HEK293 (cell line): ENCODE measurements around the gene ESCO1.
A peak's percentile ranks its signal among the peaks of the same experiment; 100 is the strongest.

Experiments
- CTCF ChIA-PET: fragments of 350-600 bp; formaldehyde crosslinking; extraction: SDS; loops from one replicate; lab custom pipeline; 2021; ENCODE audit warnings: antibody characterized with exemption; lab: Yijun Ruan, JAX
- POLR2A ChIA-PET: fragments of 300-600 bp; formaldehyde crosslinking; extraction: SDS; loops from one replicate; lab custom pipeline; 2020; ENCODE audit warnings: antibody characterized with exemption, inconsistent platforms; lab: Yijun Ruan, JAX
- H3K27ac ChIP-seq: fragments of 200-500 bp; sonication (Bioruptor generic); 2 replicates; pipeline ENCODE4 v1.5.1; 2014; ENCODE audit warnings: low read depth, low read length, control low read depth, inconsistent platforms; ENCODE audit errors: extremely low read depth
- H3K36me3 ChIP-seq, 2 experiments: fragments of 200-500 bp in 1 of 2; sonication (Bioruptor generic) in 1 of 2; 1 replicate in 1 of 2; 2 replicates in 1 of 2; pipeline ENCODE4 v1.5.1; 2014 to 2017; ENCODE audit warnings: inconsistent platforms in 2 of 2, low read length in 2 of 2; ENCODE audit not compliant: control insufficient read depth in 2 of 2, insufficient read depth in 1 of 2
- H3K4me1 ChIP-seq: fragments of 200-500 bp; sonication (Bioruptor generic); 2 replicates; pipeline ENCODE4 v1.5.1; 2014; ENCODE audit warnings: mild to moderate bottlenecking, low read length, inconsistent platforms; ENCODE audit not compliant: control insufficient read depth, insufficient read depth
- H3K4me3 ChIP-seq: 2 replicates; pipeline ENCODE4 v1.5.1; 2011; ENCODE audit warnings: low read depth, mild to moderate bottlenecking, control low read depth, low read length, moderate library complexity
- H3K9me3 ChIP-seq: fragments of 200-500 bp; sonication (Bioruptor generic); 2 replicates; pipeline ENCODE4 v1.5.1; 2014; ENCODE audit warnings: low read depth, low read length, inconsistent platforms; ENCODE audit not compliant: control insufficient read depth, insufficient read depth
- ATF2 ChIP-seq: fragments of 450-650 bp; formaldehyde crosslinking; IDR thresholded peaks from 2 replicates; pipeline ENCODE4 v1.5.1; 2016; ENCODE audit warnings: missing biosample characterization, missing genetic modification characterization, low read depth
- BCL11B ChIP-seq: fragments of 450-650 bp; formaldehyde crosslinking; IDR thresholded peaks from 2 replicates; pipeline ENCODE4 v1.5.1; 2016; ENCODE audit warnings: low read depth, missing biosample characterization, missing genetic modification characterization
- CTCF ChIP-seq: fragments of 450-650 bp; formaldehyde crosslinking; IDR thresholded peaks from 2 replicates; pipeline ENCODE4 v1.5.1; 2016; ENCODE audit warnings: missing biosample characterization, missing genetic modification characterization
- ZBTB1 ChIP-seq: fragments of 450-650 bp; formaldehyde crosslinking; IDR thresholded peaks from 2 replicates; pipeline ENCODE4 v1.5.1; 2016; ENCODE audit warnings: missing biosample characterization, missing genetic modification characterization
- ZBTB10 ChIP-seq: fragments of 450-650 bp; formaldehyde crosslinking; IDR thresholded peaks from 2 replicates; pipeline ENCODE4 v1.5.1; 2016; ENCODE audit warnings: missing biosample characterization, missing genetic modification characterization
- ZBTB17 ChIP-seq: fragments of 450-650 bp; formaldehyde crosslinking; IDR thresholded peaks from 2 replicates; pipeline ENCODE4 v1.5.1; 2016; ENCODE audit warnings: missing biosample characterization, missing genetic modification characterization
- ZBTB20 ChIP-seq: fragments of 450-650 bp; formaldehyde crosslinking; IDR thresholded peaks from 2 replicates; pipeline ENCODE4 v1.5.1; 2016; ENCODE audit warnings: missing biosample characterization, missing genetic modification characterization
- ZEB2 ChIP-seq: fragments of 450-650 bp; formaldehyde crosslinking; IDR thresholded peaks from 2 replicates; pipeline ENCODE4 v1.5.1; 2016; ENCODE audit warnings: missing biosample characterization, missing genetic modification characterization
- ZNF211 ChIP-seq: fragments of 450-650 bp; formaldehyde crosslinking; IDR thresholded peaks from 2 replicates; pipeline ENCODE4 v1.5.1; 2016; ENCODE audit warnings: low read depth, missing biosample characterization, missing genetic modification characterization
- ZNF280C ChIP-seq: fragments of 450-650 bp; formaldehyde crosslinking; IDR thresholded peaks from 2 replicates; pipeline ENCODE4 v1.5.1; 2016; ENCODE audit warnings: missing biosample characterization, missing genetic modification characterization
- ZNF280D ChIP-seq: fragments of 450-650 bp; formaldehyde crosslinking; IDR thresholded peaks from 2 replicates; pipeline ENCODE4 v1.5.1; 2016; ENCODE audit warnings: missing biosample characterization, missing genetic modification characterization
- ZNF354C ChIP-seq: fragments of 450-650 bp; formaldehyde crosslinking; IDR thresholded peaks from 2 replicates; pipeline ENCODE4 v1.5.1; 2016; ENCODE audit warnings: missing biosample characterization, missing genetic modification characterization, low read depth, borderline replicate concordance
- ZNF366 ChIP-seq: fragments of 450-650 bp; formaldehyde crosslinking; conservative IDR thresholded peaks from 2 replicates; pipeline ENCODE4 v1.5.1; 2016; ENCODE audit warnings: missing biosample characterization, missing genetic modification characterization
- ZNF394 ChIP-seq: fragments of 450-650 bp; formaldehyde crosslinking; IDR thresholded peaks from 2 replicates; pipeline ENCODE4 v1.5.1; 2016; ENCODE audit warnings: missing biosample characterization, missing genetic modification characterization, mild to moderate bottlenecking, moderate library complexity, borderline replicate concordance
- ZNF398 ChIP-seq: fragments of 450-650 bp; formaldehyde crosslinking; IDR thresholded peaks from 2 replicates; pipeline ENCODE4 v1.5.1; 2017; ENCODE audit warnings: missing biosample characterization, missing genetic modification characterization
- ZNF473 ChIP-seq: fragments of 450-650 bp; formaldehyde crosslinking; IDR thresholded peaks from 2 replicates; pipeline ENCODE4 v1.5.1; 2017; ENCODE audit warnings: missing biosample characterization, missing genetic modification characterization
- ZNF624 ChIP-seq: fragments of 450-650 bp; formaldehyde crosslinking; IDR thresholded peaks from 2 replicates; pipeline ENCODE4 v1.5.1; 2017; ENCODE audit warnings: missing biosample characterization, missing genetic modification characterization
- ZNF654 ChIP-seq: fragments of 450-650 bp; formaldehyde crosslinking; IDR thresholded peaks from 2 replicates; pipeline ENCODE4 v1.5.1; 2016; ENCODE audit warnings: low read depth, missing biosample characterization, missing genetic modification characterization
- ZNF660 ChIP-seq: fragments of 450-650 bp; IDR thresholded peaks from 2 replicates; pipeline ENCODE4 v1.5.1; 2018; ENCODE audit warnings: missing biosample characterization, mild to moderate bottlenecking, missing genetic modification characterization
- ZNF791 ChIP-seq: fragments of 450-650 bp; formaldehyde crosslinking; IDR thresholded peaks from 2 replicates; pipeline ENCODE4 v1.5.1; 2016; ENCODE audit warnings: missing biosample characterization, missing genetic modification characterization

The ESCO1 gene

GRCh38 chr18:21632393-21632792, 31.9 kb upstream of the ESCO1 start:
- CTCF ChIA-PET = interaction anchor here (0.7 to 1.5 kb wide), 4 partner anchors 32 to 937 kb away, joined by 3 to 10 read pairs (median 3); partner anchors contain the start of gene ESCO1
- Histone ChIP-seq H3K4me3 (no peak overlapping the region), H3K9me3 (no peaks in the 10 kb centered on the region), H3K4me1 (no peaks in the 10 kb centered on the region), H3K27ac (no peak overlapping the region), H3K36me3 (peaks cover 51 to 67% of the 10 kb centered on the region in 2 experiments)
- TF ChIP-seq BCL11B (tag by site-specific recombination) (no peak), ZBTB17 (no peak), ZNF473 (no peak), ZBTB10 (no peak), ZNF791 (tag by site-specific recombination) (no peak), ZNF354C (tag by site-specific recombination) (no peak), ZNF211 (tag by site-specific recombination) (no peak), CTCF (tag by site-specific recombination) (no peak), ZNF654 (tag by site-specific recombination) (peak; percentile 32; the same call in 1 of the 2 replicates), ATF2 (tag by site-specific recombination) (no peak), ZNF660 (0 out of 2 replicates have a peak, but pooled peaks have one; percentile 31), ZNF280D (tag by site-specific recombination) (no peak), ZBTB20 (tag by site-specific recombination) (no peak), ZNF394 (no peak)
- POLR2A ChIA-PET = interaction anchor here (0.6 to 0.7 kb wide), 2 partner anchors 204 to 737 kb away, joined by 4 read pairs; no protein-coding TSS in a partner anchor

- CTCF ChIA-PET = interaction anchor here (0.6 to 1.9 kb wide), 4 partner anchors 10 to 61 kb away, joined by 3 to 10 read pairs (median 4); partner anchors contain the start of genes ESCO1 and SNRPD1
- peaks cover 81 to 83% of the 10 kb centered on the region in 2 experiments for H3K36me3 ChIP-seq
- TF ChIP-seq ZNF398 (tag by site-specific recombination) (no peak), ZNF624 (tag by site-specific recombination) (no peak), ZBTB1 (tag by site-specific recombination) (no peak), ZNF366 (tag by site-specific recombination) (no peak), ZEB2 (no peak), ZNF280C (tag by site-specific recombination) (no peak)
Measured at GRCh38 chr18:21629089-21629832, 28.8 kb upstream of the ESCO1 start.

More at GRCh38 chr18:21629089-21629832, 28.8 kb upstream of the ESCO1 start:
- Histone ChIP-seq H3K9me3 (no peaks in the 10 kb centered on the region), H3K27ac (no peak overlapping the region), H3K4me3 (no peak overlapping the region), H3K4me1 (no peaks in the 10 kb centered on the region)
- POLR2A ChIA-PET = interaction anchor here (0.6 to 0.8 kb wide), 2 partner anchors 14 to 110 kb away, joined by 3 to 6 read pairs; no protein-coding TSS in a partner anchor
